Thyroid gland (tissue), 4 donors: ENCODE data around the gene SLC4A8. TPM values are rescaled to one million over a fixed set of nuclear protein-coding genes. Genes with fewer than 3 reads are reported as not detected.

Experiments
- DNase-seq, 2 donors: peaks; one replicate each; pipeline ENCODE4 v3.0.0-alpha.2; 2019
- H3K27ac ChIP-seq, 3 donors: fragments of 200-600 bp; sonication (generic); 1 replicate in 2 of 3; 2 replicates in 1 of 3; pipeline ENCODE4 v1.5.1; 2016 to 2019; ENCODE audit warnings: mild to moderate bottlenecking in 1 of 3, moderate library complexity in 1 of 3
- H3K27me3 ChIP-seq: fragments of 200-600 bp; sonication (generic); one replicate; pipeline ENCODE4 v1.5.1; 2019
- H3K36me3 ChIP-seq, 2 donors: fragments of 200-600 bp; sonication (generic); one replicate each; pipeline ENCODE4 v1.5.1; 2016 to 2019
- H3K4me1 ChIP-seq, 2 donors: fragments of 200-600 bp; sonication (generic); one replicate each; pipeline ENCODE4 v1.5.1; 2017 to 2019
- H3K4me3 ChIP-seq, 3 donors: fragments of 200-600 bp; sonication (generic); replicated peaks in 1 of 3; 1 replicate in 2 of 3; 2 replicates in 1 of 3; pipeline ENCODE4 v1.5.1; 2016; ENCODE audit warnings: mild to moderate bottlenecking in 1 of 3
- H3K9me3 ChIP-seq: fragments of 200-600 bp; sonication (generic); one replicate; pipeline ENCODE4 v1.5.1; 2017
- POLR2A ChIP-seq, 2 donors: fragments of 450-650 bp; IDR thresholded peaks; one replicate each; pipeline ENCODE4 v1.6.1; 2017; ENCODE audit warnings: antibody characterized with exemption in 2 of 2, mild to moderate bottlenecking in 2 of 2, moderate library complexity in 1 of 2
- WGBS, 2 donors: methylation state at CpG; one replicate each; pipeline ENCODE4 v1.1.5; 2017; 5-methylcytosine and 5-hydroxymethylcytosine counted together
- intact Hi-C: fragments of 100-400 bp; cut with DNase I; formaldehyde crosslinking; loops from one replicate; pipeline ENCODE4 v1.15.1; 2023
- total RNA-seq, 4 donors: library from RNA; depleted of rRNA; stranded (reverse); fragments of >200 nt; gene quantifications; one replicate each; pipeline ENCODE4 v1.2.3, GENCODE V29; 2016
- TF ChIP-seq, protein P1 (sequence below), 6 experiments: fragments of 200-600 bp in 3 of 6; fragments of 450-650 bp in 3 of 6; sonication (generic) in 3 of 6; IDR thresholded peaks; one replicate each; pipeline ENCODE4 v1.5.1; 2016 to 2019; ENCODE audit warnings: antibody characterized with exemption in 6 of 6, mild to moderate bottlenecking in 2 of 6, inconsistent platforms in 1 of 6, moderate library complexity in 1 of 6

Gene SLC4A8
- total RNA-seq, 4 donors from 2014 or later, result 0.33 to 1.5 (median 0.62) TPM

DNA sequence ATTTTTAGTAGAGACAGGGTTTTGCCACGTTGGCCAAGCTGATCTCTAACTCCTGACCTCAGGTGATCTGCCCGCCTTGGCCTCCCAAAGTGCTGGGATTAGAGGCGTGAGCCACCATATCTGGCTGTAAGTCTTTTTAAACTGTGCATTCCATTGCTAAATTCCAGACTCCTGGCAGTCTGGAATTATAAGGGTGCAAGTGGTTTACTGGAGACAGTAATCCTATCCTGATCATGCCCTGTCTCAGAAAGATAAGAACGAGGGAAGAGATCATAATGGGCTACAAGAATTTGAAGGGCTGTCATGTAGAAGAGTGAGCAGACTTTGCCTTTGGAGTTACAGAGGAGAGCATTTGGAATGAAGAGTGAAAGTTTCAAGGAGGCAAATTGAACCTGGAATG is 6.8 kb upstream of the SLC4A8 start:
- WGBS, 2 donors, result 67 to 72% methylated on average over 4 of the region's 4 CpGs
- intact Hi-C loops, result no loop called here
- Histone ChIP-seq H3K4me3 (no peak overlapping the region), H3K4me1 (no peaks in the 10 kb centered on the region), H3K27me3 (no peaks in the 10 kb centered on the region), H3K36me3 (no peaks in the 10 kb centered on the region), H3K9me3 (no peaks in the 10 kb centered on the region), H3K27ac (no peak overlapping the region)
- no peak for DNase-seq
- TF ChIP-seq, protein P1, sequence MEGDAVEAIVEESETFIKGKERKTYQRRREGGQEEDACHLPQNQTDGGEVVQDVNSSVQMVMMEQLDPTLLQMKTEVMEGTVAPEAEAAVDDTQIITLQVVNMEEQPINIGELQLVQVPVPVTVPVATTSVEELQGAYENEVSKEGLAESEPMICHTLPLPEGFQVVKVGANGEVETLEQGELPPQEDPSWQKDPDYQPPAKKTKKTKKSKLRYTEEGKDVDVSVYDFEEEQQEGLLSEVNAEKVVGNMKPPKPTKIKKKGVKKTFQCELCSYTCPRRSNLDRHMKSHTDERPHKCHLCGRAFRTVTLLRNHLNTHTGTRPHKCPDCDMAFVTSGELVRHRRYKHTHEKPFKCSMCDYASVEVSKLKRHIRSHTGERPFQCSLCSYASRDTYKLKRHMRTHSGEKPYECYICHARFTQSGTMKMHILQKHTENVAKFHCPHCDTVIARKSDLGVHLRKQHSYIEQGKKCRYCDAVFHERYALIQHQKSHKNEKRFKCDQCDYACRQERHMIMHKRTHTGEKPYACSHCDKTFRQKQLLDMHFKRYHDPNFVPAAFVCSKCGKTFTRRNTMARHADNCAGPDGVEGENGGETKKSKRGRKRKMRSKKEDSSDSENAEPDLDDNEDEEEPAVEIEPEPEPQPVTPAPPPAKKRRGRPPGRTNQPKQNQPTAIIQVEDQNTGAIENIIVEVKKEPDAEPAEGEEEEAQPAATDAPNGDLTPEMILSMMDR (IDR thresholded peaks at IDR 0.05), result no peak
- no peak for TF ChIP-seq POLR2A (IDR thresholded peaks at IDR 0.05)

DNA sequence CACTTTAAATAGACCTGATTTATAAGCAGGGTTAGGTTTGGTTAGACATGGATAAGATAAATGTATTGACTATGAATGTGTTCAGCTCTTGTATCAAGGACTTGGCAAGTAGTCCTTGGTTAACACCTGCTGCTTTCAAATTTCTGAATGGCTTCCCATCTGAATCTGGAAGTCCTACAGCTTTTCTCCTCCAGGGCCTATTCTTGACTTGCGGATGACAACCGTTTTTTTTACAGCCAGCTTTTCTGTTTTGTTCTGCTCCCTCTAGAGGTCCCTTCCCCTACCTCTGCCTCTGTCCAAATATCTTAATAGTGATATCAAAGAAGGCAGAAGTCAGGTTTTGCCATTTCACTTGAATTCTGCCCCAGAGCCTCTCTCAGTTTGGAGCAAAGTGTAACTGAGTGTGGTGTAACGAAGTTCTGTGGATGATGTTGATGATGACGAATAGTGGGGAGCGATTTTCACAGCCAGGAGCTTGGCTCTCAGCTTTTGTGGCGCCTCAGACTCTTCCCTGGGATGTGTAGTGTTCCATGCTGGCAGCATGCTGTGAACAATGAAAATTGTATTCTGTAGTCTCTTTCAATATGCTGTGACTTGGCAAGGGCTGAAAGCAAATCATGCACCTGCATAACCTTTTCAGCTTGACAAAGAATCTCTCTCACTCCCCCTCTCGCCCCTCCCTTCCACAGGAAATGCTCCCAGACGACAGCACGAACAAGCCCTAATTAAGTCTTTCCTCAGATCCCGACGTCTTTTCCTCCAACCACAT is 5.0 kb upstream of the SLC4A8 start:
- no peak overlapping the region for H3K4me3 ChIP-seq
- intact Hi-C loops, result no loop called here
- no peak for TF ChIP-seq POLR2A (IDR thresholded peaks at IDR 0.05)

DNA sequence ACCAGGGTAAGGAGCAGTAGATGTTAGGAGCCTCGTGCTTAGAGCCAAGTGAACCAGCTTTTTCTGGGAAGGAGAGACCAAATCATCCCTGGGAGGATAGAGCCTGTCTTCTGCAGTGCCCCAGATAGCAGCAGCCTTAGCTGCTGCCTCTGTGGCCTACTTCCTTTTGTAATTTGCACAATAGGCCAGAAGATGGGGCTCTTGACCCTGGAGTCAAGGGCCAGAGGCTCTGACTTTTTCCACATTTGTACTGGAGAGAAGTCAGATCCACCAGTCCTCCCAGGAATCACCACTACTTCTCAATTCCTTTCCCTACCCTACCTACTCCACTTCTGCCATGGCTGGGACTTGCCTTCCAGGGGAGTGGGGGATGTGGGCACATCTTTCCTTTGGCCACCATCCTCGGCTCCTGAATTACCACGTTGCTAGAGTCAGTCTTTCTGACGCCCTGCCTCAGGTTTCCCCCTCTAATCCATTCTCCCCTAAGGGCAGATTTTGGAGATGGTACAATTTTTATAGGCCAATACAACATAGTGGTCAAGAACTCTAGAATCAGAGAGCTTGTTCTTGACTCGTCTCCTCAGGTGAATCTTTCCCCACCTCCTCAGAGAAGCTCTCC is 3.3 kb upstream of the SLC4A8 start:
- Histone ChIP-seq H3K4me3 (no peak overlapping the region), H3K36me3 (no peaks in the 10 kb centered on the region), H3K27me3 (peaks cover 3% of the 10 kb centered on the region), H3K4me1 (peaks cover 0 to 6% of the 10 kb centered on the region in 2 donors), H3K9me3 (no peaks in the 10 kb centered on the region), H3K27ac (no peak overlapping the region)
- peak; percentile 18 to 19 for DNase-seq
- TF ChIP-seq POLR2A (IDR thresholded peaks at IDR 0.05), result no peak
- TF ChIP-seq, protein P1 (IDR thresholded peaks at IDR 0.05), result peak in 4 of 6 experiments; percentile 18 to 34 (median 28)
- WGBS, 2 donors, result 63 to 76% methylated on average over 5 of the region's 5 CpGs
- intact Hi-C loops, result no loop called here

More for the DNA sequence above, 5.0 kb upstream of the SLC4A8 start:
- no peaks in the 10 kb centered on the region for H3K9me3 ChIP-seq
- H3K36me3 ChIP-seq, result no peaks in the 10 kb centered on the region
- DNase-seq, result no peak
- H3K27me3 ChIP-seq, result peaks cover 3% of the 10 kb centered on the region
- no peaks in the 10 kb centered on the region for H3K4me1 ChIP-seq
- H3K27ac ChIP-seq, result no peak overlapping the region
- WGBS, 2 donors, result 52 to 53% methylated on average over 11 of the region's 11 CpGs

DNA sequence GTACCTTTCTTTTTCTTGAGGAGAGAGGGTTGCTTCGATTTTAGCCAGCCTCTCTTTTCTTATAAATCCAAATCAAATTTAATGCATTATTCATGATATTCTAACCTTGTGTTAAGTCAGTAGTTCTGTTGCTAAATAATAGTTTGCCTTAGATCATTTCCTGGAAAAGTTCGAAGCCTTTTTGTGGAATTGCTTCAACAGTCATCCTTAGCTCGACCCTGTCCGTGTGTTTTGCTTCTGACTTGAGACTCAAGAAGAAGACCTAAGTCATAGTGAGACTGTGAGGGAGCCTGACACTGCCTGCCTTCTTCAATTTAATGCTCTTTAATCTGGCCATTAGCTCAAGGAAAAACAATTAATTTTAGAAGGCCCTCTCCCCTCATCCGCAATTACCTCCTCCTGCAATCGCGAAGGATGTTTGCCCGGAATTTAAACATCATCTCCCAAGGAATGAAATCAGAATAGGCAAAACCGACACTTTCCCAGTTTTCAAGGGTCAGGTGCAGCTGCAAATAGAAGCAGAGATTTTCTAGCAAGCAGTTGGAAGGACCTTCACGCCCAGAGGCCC is 453 bp upstream of the SLC4A8 start:
- WGBS, 2 donors, result 30 to 32% methylated on average over 10 of the region's 10 CpGs

DNA sequence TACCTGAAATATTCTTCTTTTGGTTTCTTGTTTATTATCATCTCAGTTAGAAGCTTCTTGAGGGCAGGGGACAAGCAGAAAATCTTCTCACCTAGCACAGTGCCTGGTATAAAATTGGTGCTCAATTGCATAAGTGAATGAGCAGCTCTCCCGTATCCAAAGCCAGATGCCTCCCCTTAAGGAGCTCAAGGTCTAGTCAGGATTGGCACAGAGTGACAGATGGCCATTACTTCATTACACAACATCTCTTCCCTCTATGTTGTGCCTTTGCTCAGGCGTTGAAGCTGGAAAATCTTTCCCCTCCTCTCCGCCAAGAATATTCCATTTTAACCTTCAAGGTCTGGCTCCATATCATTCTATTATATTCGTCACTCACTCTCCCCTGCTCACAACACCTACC is 3.6 kb downstream of the SLC4A8 start:
- TF ChIP-seq, protein P1 (IDR thresholded peaks at IDR 0.05), result no peak
- no peak for TF ChIP-seq POLR2A (IDR thresholded peaks at IDR 0.05)
- Histone ChIP-seq H3K9me3 (no peaks in the 10 kb centered on the region), H3K4me3 (no peak overlapping the region), H3K27me3 (peaks cover 3% of the 10 kb centered on the region), H3K4me1 (peaks cover 0 to 6% of the 10 kb centered on the region in 2 donors), H3K36me3 (no peaks in the 10 kb centered on the region), H3K27ac (no peak overlapping the region)
- 91% methylated on average over 4 of the region's 4 CpGs for WGBS, 2 donors
- no peak for DNase-seq
- intact Hi-C loops, result loop anchor here (5.0 kb wide), 1 partner anchor 104 kb away; no protein-coding TSS in a partner anchor

More for the DNA sequence above, 453 bp upstream of the SLC4A8 start:
- intact Hi-C loops, result no loop called here
- H3K9me3 ChIP-seq, result no peaks in the 10 kb centered on the region
- peaks cover 0 to 6% of the 10 kb centered on the region in 2 donors for H3K4me1 ChIP-seq
- H3K4me3 ChIP-seq, result peak overlapping the region in 2 of 3 donors; percentile 2 to 21
- no peak for DNase-seq
- no peaks in the 10 kb centered on the region for H3K36me3 ChIP-seq
- H3K27me3 ChIP-seq, result peaks cover 3% of the 10 kb centered on the region
- TF ChIP-seq, protein P1 (IDR thresholded peaks at IDR 0.05), result no peak
- no peak for TF ChIP-seq POLR2A (IDR thresholded peaks at IDR 0.05)
- H3K27ac ChIP-seq, result no peak overlapping the region
